OCI-LY1 (cell line): ENCODE data around the gene INPP5A.

Source experiments
- EZH2 ChIP-seq: fragments of 200-600 bp; sonication (generic), shearing (Covaris generic); IDR thresholded peaks from 2 replicates; pipeline ENCODE4 v1.8.0; 2017; ENCODE audit warnings: borderline replicate concordance, mixed run types, mild to moderate bottlenecking, antibody characterized with exemption, low read length, moderate library complexity, mixed read lengths
- TF ChIP-seq, protein P1 (sequence below): fragments of 200-600 bp; sonication (generic), shearing (Covaris generic); IDR thresholded peaks from 2 replicates; pipeline ENCODE4 v1.5.1; 2017; ENCODE audit warnings: mild to moderate bottlenecking, antibody characterized with exemption, low read length, moderate library complexity, mixed read lengths

DNA sequence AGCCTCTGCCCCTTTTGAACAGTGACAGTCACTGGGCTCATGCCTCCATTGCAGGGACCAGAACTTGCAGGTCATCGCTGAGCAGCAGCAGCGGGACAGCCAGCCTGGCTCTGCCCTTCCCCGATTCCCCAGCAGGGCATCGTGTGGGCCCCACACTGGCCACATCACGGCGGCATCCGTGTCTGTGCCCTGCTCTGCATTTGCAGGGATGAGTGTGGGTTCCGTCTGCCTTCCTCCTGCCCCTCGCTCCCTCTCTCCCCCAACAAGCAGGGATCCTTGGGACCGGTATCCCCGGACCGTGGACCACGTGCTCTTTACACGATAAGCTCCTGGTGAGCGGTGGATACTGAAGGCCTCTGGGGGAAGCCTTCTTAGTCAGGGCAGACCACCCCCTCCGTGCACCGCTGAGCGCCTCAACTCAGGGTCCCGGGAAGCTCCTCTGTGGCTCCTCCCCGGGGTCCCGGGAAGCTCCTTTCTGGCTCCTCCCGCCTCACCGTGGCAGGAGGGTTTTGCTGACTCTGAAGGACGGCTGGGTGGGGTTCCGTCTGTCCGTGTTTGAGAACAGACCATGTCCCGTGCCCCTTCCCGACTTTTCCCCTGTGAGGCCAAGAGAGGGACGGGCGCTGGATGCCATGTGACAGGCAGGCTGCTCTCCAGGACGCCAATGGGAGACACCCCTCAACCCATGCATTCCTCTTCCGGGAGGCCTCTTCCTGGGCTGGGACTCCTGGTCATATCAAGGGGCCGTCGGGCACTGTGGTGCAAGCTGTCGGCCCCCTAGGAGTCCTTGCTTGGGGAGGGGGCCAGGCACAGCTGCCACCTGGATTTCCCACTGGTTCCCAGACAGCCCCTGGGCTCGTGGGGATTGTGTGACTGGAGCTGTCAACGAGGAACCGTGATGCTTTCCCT is 271.9 kb downstream of the INPP5A start:
- TF ChIP-seq EZH2, result no peak
- TF ChIP-seq, protein P1, sequence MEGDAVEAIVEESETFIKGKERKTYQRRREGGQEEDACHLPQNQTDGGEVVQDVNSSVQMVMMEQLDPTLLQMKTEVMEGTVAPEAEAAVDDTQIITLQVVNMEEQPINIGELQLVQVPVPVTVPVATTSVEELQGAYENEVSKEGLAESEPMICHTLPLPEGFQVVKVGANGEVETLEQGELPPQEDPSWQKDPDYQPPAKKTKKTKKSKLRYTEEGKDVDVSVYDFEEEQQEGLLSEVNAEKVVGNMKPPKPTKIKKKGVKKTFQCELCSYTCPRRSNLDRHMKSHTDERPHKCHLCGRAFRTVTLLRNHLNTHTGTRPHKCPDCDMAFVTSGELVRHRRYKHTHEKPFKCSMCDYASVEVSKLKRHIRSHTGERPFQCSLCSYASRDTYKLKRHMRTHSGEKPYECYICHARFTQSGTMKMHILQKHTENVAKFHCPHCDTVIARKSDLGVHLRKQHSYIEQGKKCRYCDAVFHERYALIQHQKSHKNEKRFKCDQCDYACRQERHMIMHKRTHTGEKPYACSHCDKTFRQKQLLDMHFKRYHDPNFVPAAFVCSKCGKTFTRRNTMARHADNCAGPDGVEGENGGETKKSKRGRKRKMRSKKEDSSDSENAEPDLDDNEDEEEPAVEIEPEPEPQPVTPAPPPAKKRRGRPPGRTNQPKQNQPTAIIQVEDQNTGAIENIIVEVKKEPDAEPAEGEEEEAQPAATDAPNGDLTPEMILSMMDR, result no peak
